ENCODE measurements around the gene MTOR. TPM values are rescaled to one million over a fixed set of nuclear protein-coding genes. Genes with fewer than 3 reads are reported as not detected.
"Not testable (repeated sequence)": the region's sequence is repeated elsewhere in the genome, so short reads cannot be mapped to it uniquely, and the experiment has no call there.

The MTOR gene
- total RNA-seq, 1 donor from 2014 or later: 28.4 TPM

DNA sequence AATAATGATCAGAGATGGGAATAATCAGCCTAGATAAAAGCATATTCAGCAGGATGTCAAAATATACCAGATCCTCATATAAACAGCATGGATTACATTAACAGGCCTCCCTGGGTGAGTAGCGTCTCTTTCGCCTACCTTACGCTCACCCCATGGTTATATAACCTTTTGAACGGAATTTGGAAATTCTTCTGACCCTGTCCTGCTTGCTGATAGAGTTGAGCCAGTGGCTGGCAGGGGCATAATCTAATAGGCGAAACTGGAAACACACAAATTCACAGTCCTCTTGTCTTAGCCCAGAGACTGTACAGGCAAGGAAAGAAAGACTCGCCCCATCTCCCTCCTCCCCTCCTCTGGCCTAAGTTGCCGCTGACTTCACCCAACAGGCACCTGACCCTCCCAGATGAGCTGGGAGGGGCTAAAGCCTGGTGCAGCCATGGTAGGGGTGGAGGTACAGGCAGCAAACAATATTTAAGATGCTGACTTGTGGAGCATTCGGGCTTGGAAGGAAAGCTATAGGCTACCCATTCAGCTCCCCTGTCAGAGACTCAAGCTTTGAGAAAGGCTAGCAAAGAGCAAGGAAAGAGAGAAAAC is 73.4 kb downstream of the MTOR start, which contains the start of gene ANGPTL7:
TSS of gene ANGPTL7 (plus strand) at position 498 of the 594 bp plus-strand sequence. CDS start 225 bp downstream, outside the sequence.
- intact Hi-C loops (cut with DNase I): no loop called here
- ATAC-seq (no peak), DNase-seq (ENCODE audit: missing footprints) (no peak)

DNA sequence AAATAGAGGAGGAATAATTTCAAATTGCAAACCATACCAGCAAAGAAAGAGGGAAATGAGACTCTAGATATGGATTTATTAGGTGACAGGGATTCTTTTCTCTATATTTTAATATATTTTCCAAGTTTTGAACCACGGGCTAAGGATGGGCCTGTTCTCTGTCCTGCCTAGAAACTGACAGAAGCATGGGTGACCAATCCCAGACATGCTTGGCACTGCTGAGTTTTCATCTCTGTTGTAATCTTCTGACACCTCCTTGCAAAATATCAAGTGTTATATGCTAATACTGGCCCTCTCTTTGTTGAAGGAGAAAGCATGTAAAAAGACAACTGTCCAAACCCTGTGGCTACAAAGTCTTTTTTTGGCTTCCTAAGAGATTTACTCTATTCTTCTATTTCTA is 74.0 kb downstream of the MTOR start:
- ATAC-seq (peak; percentile 56), DNase-seq (ENCODE audit: missing footprints) (no peak)
- intact Hi-C loops (cut with DNase I): no loop called here

DNA sequence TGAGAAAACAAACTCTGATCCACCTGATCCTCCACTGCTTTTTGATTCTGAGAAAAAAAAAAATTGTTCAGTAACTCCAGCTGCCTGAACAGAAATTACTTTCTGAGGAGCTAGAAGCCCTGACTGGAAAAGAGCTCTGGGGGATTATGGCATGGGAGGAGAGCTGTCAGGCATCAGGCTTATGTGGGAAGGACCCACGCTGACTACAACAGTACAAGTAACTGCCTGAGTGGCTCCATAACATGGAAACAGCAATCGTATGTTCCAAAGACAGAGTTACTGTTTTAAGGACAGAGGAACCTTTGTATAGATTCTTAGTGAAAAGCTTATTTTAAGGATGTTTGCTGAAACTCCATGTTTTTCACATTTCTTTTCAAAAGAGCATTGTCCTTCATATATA is 74.4 kb downstream of the MTOR start:
- no peak for DNase-seq (ENCODE audit: missing footprints)
- ATAC-seq: no peak
- intact Hi-C loops (cut with DNase I): no loop called here

DNA sequence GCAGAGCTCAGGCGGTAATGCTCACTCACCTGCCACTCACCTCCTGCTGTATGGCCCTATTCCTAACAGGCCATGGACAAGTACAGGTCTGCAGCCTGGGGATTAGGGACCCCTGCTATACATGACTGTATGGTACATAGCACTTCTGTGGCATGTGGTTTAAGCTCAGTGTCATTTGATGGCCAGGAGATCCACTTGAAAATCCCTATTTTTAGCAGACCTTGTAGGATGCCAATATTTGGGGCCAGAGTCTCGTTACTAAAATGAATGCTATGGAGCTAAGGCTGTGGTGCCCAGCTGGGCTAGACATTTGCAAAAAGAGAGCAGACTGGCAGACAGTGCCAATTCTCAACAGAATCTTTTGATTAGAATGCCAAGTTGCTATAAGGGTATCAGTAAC is 74.9 kb downstream of the MTOR start:
- no peak for ATAC-seq
- intact Hi-C loops (cut with DNase I): no loop called here
- DNase-seq (ENCODE audit: missing footprints): no peak

DNA sequence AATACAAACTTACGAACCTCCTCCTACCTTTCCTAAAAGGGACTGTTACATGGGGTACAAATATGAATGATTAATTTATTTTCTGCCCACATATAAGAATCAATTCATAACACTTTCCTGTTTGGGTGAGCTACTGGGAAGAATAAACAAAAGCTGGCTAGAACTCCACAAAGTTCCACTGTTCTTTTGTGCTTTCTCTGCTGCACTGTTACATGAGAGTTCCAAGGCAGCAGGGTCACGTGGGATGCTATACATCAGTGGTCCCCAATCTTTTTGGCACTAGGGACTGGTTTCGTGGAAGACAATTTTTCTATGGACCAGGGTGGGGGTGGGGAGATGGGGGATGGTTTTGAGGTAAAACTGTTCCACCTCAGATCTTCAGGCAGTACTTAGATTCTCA is 75.4 kb downstream of the MTOR start:
- DNase-seq (ENCODE audit: missing footprints) (no peak), ATAC-seq (no peak)
- intact Hi-C loops (cut with DNase I): no loop called here

- no peak for DNase-seq (ENCODE audit: missing footprints)
- ATAC-seq: peak; percentile 78
- intact Hi-C loops (cut with DNase I): no loop called here
These were observed 77.4 kb downstream of the MTOR start for GRCh38 chr1:11184973-11185372.

GRCh38 chr1:11182884-11183283 is 79.5 kb downstream of the MTOR start:
- intact Hi-C loops (cut with DNase I): no loop called here

DNA sequence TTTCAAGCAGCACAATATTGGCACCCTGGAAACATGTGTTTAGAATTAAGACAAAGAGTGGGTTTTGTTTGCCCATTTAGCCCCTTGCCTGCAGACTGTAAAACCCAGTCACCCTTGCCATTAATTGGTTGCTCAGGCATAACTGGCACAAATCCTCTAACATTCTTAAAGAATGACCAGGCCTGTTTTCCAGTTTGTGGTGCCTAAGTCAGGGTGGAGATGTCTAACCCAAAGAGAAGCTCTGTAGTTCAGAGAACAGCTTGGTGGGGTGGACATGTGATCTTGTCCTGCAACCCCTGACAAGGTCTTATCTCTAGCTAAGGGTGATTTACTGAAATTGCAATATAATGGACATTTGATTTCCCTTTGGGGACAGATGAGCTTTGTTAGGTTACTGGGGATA is 82.0 kb downstream of the MTOR start:
- ATAC-seq (no peak), DNase-seq (ENCODE audit: missing footprints) (no peak)
- intact Hi-C loops (cut with DNase I): no loop called here

More at GRCh38 chr1:11182884-11183283, 79.5 kb downstream of the MTOR start:
- ATAC-seq (no peak), DNase-seq (ENCODE audit: missing footprints) (no peak)

DNA sequence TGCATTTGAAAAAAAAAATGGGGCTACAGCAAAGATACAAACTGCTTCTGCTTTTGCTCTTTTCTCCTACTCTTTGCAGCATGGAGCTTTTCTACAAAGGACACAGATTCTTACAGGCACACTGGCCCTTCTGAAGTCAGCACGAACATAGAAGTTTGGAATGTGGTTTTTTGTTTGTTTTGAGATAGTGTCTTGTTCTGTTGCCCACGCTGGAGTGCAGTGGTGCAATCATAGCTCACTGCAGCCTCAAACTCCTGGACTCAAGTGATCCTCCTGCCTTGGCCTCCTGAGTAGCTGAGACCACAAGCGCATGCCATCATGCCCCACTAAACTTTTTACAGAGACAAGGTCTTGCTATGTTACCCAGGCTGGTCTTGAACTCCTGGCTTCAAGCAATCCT is 82.6 kb downstream of the MTOR start:
- DNase-seq (ENCODE audit: missing footprints); intact Hi-C loops (cut with DNase I); ATAC-seq: not testable (repeated sequence)

GRCh38 chr1:11179125-11179524 is 83.2 kb downstream of the MTOR start:
- intact Hi-C loops (cut with DNase I): no loop called here
- no peak for DNase-seq (ENCODE audit: missing footprints)
- no peak for ATAC-seq

DNA sequence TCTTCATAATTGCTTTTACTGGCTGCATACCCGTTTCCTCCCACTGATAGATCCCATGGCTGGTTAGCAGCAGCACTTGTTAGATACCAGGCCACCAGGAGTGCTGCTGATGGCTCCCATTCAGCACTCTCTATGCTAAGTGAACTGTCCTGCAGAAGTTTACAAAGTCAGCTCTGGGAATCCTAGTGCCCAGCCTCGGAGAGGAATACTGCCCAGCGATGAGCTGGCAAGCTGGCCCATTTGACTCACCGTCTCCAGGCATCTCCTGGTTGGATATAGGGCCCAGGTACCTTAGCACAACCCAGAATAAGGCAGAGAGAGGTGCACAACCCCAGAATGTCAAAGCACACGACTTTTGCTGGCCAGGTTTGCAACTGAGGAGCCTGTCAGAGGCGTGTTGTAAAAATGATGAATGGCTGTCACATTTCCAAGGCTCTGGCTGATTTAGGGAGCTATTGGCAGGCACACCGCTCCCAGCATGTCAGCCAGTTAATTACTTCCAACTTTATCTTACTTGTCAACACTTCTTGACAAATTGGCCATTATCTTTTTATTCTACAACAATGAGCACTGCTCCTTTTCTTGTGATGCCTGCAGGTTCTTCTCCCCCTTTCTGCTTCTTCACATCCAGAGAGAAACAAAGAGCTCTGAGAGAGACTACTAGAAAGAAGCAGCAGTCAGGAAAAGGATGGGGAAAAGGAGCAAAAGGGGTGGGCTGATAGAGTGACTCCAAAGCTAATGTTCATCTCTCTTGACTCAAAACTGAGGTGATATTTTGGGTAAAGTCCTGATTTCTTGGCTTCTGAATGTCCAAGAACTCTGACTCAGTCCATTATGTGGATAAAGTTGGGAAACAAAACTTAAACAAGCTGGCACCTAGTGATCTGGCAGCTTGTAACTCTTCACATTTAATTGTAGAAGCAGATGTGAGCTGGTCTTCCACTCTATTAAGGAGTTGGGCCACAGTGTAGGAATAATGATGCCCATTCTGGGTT is 84.0 kb downstream of the MTOR start:
- ATAC-seq: peak; percentile 70
- intact Hi-C loops (cut with DNase I): no loop called here
- no peak for DNase-seq (ENCODE audit: missing footprints)

- intact Hi-C loops (cut with DNase I): no loop called here
- DNase-seq (ENCODE audit: missing footprints) (no peak), ATAC-seq (peak; percentile 45)
These were observed 86.2 kb downstream of the MTOR start for GRCh38 chr1:11176081-11176706.

- DNase-seq (ENCODE audit: missing footprints) (no peak), ATAC-seq (no peak)
- intact Hi-C loops (cut with DNase I): no loop called here
These were observed 86.9 kb downstream of the MTOR start for GRCh38 chr1:11175461-11175860.

DNA sequence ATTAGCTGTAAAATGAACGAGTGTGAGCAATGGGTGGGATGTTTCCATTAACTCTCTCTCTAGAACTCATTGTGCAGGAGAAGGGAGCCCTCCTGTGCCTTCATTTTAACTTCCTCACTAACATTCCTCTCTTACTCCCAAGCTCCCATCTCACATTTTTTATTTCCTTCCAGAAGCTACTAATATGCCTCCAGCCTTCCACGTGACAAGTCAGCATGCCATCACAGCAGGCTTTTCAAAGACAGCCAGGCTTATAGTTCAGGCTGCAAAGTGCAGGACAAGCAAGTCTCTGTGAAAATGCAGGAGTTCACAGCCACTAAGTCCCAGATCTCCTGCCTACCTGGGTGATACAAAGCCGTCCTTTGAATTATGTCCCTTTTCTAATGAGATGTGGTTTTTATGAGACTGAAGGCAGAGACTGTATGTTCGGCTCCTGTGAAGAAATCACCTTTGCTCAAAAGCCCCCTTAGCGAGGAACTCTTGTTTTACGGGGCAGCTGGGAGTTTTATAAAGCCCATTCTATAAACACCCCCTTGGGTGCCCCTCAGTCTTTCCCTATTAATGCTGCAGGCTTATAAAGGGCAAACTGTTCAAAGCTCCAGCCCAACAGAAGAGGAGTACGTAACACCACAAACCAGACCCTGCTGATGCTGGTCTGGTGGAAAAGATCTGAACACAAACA is 87.9 kb downstream of the MTOR start:
- intact Hi-C loops (cut with DNase I): no loop called here
- no peak for ATAC-seq
- no peak for DNase-seq (ENCODE audit: missing footprints)

DNA sequence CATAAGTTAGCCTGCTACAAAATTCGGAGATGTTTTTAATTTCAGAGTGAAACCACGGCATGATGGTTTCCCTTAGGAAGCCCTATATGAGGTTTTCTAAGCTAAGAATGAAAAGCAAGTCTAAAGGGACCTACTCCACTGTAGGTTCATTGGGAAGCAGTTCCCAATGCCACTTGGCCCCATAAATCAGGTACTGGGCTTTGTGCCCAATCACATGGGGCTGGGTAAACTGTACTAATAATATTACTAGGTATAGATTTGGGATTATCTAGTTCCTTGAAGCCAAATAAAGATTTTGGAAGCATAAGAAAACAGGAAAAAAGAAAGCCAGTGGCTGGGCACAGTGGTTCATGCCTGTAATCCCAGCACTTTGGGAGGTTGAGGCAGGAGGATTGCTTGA is 92.2 kb downstream of the MTOR start:
- DNase-seq (ENCODE audit: missing footprints) (no peak), ATAC-seq (no peak)
- intact Hi-C loops (cut with DNase I): no loop called here

DNA sequence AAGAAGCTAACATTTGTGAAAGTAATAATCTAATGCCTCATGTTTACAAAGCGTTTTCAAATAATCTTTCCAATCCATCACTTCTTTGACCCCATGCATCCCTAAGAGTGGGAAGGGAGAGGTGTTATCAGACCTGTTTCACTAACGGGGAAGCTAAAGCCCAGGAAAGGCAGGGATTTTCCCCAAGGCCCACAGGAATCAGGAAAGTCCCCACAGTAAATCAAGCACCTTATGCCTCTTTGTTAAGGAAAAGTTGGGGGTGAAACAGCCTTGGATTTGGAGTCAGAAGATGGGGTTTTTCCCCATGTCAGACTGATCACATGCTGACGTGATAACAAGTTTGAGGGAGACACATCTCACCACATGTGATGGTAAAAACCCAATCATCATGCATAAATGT is 93.1 kb downstream of the MTOR start:
- intact Hi-C loops (cut with DNase I): no loop called here
- ATAC-seq: no peak
- DNase-seq (ENCODE audit: missing footprints): no peak

GRCh38 chr1:11168731-11169130 is 93.6 kb downstream of the MTOR start:
- DNase-seq (ENCODE audit: missing footprints) (no peak), ATAC-seq (no peak)
- intact Hi-C loops (cut with DNase I): no loop called here

GRCh38 chr1:11166744-11167143 is 95.6 kb downstream of the MTOR start:
- intact Hi-C loops (cut with DNase I); DNase-seq (ENCODE audit: missing footprints); ATAC-seq: not testable (repeated sequence)

- DNase-seq (ENCODE audit: missing footprints); intact Hi-C loops (cut with DNase I); ATAC-seq: not testable (repeated sequence)
These were observed 99.6 kb downstream of the MTOR start for GRCh38 chr1:11162752-11163151.
